NB4 (cell line): Measurements from ENCODE around the gene PLD4.

Source experiments
- DNase-seq: peaks from one replicate; pipeline ENCODE4 v3.0.0; 2010; ENCODE audit warnings: low read depth
- H3K4me3 ChIP-seq: one replicate; pipeline ENCODE4 v1.5.1; 2011; ENCODE audit warnings: mild to moderate bottlenecking, low read depth, low read length, moderate library complexity
- MYC ChIP-seq: IDR thresholded peaks from 2 replicates; pipeline ENCODE4 v1.6.1; 2011; ENCODE audit warnings: low read depth, low read length
- POLR2A ChIP-seq: IDR thresholded peaks from 2 replicates; pipeline ENCODE4 v1.6.1; 2011; ENCODE audit warnings: mild to moderate bottlenecking; ENCODE audit not compliant: insufficient read length; ENCODE audit errors: extremely low read depth
- TF ChIP-seq, protein P1 (sequence below): IDR thresholded peaks from 2 replicates; pipeline ENCODE4 v1.6.1; 2011; ENCODE audit warnings: low read depth, low read length
- TF ChIP-seq, protein P2 (sequence below): IDR thresholded peaks from one replicate; pipeline ENCODE4 v1.5.1; 2012; ENCODE audit warnings: low read depth, low read length

PLD4 gene

DNA sequence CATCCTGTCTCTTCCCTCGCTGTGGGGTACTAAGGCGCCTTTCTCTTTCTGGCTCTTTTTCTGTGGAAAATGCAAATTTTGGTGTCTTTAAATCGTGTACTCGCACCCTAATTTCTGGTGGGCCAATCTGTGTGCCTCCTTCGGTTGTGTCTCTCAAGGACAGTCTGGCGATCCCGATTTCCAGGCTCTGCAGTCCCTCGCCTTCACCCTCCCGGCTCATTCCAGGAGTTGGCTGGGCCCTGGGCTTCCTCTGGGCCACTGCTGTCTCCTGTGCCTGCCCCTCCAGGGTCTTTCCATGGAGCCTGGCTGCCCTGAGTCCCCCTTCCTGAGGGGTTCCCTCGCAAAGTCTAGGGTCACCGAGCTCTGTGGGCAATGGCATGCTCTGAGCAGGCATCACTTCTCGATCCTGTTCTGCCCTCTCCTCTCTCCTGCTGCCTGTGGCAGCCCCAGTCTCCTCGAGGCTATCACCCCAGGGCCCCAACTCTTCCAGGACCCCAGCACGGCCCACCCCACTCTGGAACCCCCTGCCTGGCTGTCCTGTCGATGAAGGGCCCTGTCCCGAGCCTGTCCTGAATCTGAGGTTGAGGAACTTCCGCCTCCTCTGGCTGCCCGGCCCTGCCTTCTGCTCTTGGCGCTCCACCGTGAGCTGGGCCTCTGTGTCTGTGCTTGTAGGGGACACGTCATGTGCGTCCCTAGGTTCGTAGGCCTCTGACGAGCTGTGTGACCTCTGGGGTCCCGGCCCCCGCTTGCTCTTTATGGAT lies 29.4 kb downstream of the PLD4 start:
- no peak for DNase-seq
- no peak for TF ChIP-seq MYC
- TF ChIP-seq POLR2A, result no peak
- TF ChIP-seq, protein P1, sequence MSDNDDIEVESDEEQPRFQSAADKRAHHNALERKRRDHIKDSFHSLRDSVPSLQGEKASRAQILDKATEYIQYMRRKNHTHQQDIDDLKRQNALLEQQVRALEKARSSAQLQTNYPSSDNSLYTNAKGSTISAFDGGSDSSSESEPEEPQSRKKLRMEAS, result no peak
- TF ChIP-seq, protein P2, sequence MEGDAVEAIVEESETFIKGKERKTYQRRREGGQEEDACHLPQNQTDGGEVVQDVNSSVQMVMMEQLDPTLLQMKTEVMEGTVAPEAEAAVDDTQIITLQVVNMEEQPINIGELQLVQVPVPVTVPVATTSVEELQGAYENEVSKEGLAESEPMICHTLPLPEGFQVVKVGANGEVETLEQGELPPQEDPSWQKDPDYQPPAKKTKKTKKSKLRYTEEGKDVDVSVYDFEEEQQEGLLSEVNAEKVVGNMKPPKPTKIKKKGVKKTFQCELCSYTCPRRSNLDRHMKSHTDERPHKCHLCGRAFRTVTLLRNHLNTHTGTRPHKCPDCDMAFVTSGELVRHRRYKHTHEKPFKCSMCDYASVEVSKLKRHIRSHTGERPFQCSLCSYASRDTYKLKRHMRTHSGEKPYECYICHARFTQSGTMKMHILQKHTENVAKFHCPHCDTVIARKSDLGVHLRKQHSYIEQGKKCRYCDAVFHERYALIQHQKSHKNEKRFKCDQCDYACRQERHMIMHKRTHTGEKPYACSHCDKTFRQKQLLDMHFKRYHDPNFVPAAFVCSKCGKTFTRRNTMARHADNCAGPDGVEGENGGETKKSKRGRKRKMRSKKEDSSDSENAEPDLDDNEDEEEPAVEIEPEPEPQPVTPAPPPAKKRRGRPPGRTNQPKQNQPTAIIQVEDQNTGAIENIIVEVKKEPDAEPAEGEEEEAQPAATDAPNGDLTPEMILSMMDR, result no peak
- no peak overlapping the region for H3K4me3 ChIP-seq

GRCh38 chr14:104954746-104955395 lies 30.2 kb downstream of the PLD4 start:
- H3K4me3 ChIP-seq, result no peak overlapping the region
- TF ChIP-seq, protein P2, result no peak
- TF ChIP-seq MYC, result no peak
- TF ChIP-seq, protein P1, result no peak
- TF ChIP-seq POLR2A, result no peak
- no peak for DNase-seq

GRCh38 chr14:104955396-104955770 lies 30.7 kb downstream of the PLD4 start:
- no peak for DNase-seq
- H3K4me3 ChIP-seq, result no peak overlapping the region
- TF ChIP-seq, protein P1, result no peak
- TF ChIP-seq POLR2A, result no peak

GRCh38 chr14:104956290-104956890 lies 31.7 kb downstream of the PLD4 start:
- TF ChIP-seq, protein P1, result no peak
- TF ChIP-seq POLR2A (no peak), MYC (no peak)
- TF ChIP-seq, protein P2, result no peak
- no peak overlapping the region for H3K4me3 ChIP-seq

DNA sequence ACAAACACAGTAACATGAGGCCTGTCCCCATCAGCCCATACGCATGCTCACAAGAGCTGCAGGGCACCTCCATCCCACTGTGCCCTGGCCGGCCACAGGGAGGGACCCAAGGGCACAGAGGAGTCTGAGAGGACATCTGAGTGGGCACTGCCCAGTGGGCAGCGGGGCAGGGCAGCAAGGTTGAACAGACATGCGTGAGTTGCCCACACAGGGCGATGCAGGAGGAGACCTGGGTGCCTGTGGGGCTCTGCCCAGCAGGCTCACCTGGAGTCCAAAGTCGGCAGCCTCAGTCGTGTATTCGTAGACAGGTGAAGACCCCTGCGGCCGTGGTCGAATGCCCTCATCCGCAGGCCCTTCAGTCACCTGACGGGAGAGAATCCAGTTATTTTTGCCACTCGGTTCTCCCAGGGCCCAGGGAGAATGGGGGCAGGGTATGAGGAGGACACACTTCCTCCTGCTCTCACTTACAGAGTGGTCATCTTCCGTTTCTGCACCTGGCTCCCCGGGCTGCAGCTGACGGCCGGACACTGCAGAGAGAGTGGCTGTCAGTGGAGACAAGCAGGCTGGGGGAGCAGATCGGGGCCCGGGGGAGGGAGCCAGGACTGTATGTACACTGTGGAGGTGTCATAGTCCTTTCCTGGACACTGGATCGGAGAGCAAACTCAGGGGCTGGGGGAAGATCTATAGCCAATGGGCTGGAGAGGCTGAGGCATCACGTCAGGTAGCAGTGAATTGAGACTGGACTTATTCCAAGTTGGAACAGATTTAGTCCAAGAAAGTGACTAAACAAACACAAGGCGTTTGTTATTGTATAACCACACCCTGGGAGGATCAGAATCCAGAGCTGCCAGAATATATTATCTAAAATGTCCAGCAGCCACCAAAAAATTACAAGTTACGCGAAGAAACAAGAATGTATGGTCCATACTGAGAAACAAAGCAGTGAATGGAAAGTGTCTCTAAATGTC lies 32.8 kb downstream of the PLD4 start:
- TF ChIP-seq, protein P2, result no peak
- TF ChIP-seq MYC (no peak), POLR2A (no peak)
- TF ChIP-seq, protein P1, result no peak
- no peak overlapping the region for H3K4me3 ChIP-seq
- no peak for DNase-seq

More at GRCh38 chr14:104956290-104956890, 31.7 kb downstream of the PLD4 start:
- no peak for DNase-seq

GRCh38 chr14:104964546-104964945 lies 39.9 kb downstream of the PLD4 start:
- no peak for DNase-seq
- no peak for TF ChIP-seq POLR2A
- TF ChIP-seq MYC, result no peak
- TF ChIP-seq, protein P1, result no peak
- TF ChIP-seq, protein P2, result no peak
- no peak overlapping the region for H3K4me3 ChIP-seq
